ENCODE data around the gene ZNF787. TPM values are rescaled to one million over a fixed set of nuclear protein-coding genes. Genes with fewer than 3 reads are reported as not detected.
A peak's percentile ranks its signal among the peaks of the same experiment; 100 is the strongest.

ZNF787 gene
- total and polyA plus RNA-seq, 2 of the 13 experiments (the other 11 are each of a cell fraction or from before 2014, with no cell fraction given), result 15.1 to 42.8 TPM

GRCh38 chr19:56142087-56142787, 21.1 kb upstream of the ZNF787 start (continued):
- TF ChIP-seq ZNF142 (CRISPR knock-in tag; IDR thresholded peaks at IDR 0.05) (0 out of 2 replicates have a peak, but pooled peaks have one; percentile 18), GABPA (IDR thresholded peaks at IDR 0.05; ENCODE audit: low read depth, low read length) (no peak), GABPA (CRISPR knock-in tag; IDR thresholded peaks at IDR 0.05; ENCODE audit: low read depth) (peak; percentile 65), THAP11 (CRISPR knock-in tag; IDR thresholded peaks at IDR 0.05) (peak; percentile 88), RFXANK (CRISPR knock-in tag; IDR thresholded peaks at IDR 0.05) (0 out of 2 replicates have a peak, but pooled peaks have one; percentile 24), HCFC1 (IDR thresholded peaks at IDR 0.05; ENCODE audit: low read depth, low read length) (no peak; the same call in 1 of the 2 replicates), HOXA3 (CRISPR knock-in tag; IDR thresholded peaks at IDR 0.05) (peak; percentile 71; the same call in 1 of the 2 replicates), SRF (IDR thresholded peaks at IDR 0.05; ENCODE audit: low read depth, low read length) (0 out of 2 replicates have a peak, but pooled peaks have one; percentile 20), PITX1 (CRISPR knock-in tag; IDR thresholded peaks at IDR 0.05) (peak; percentile 59; the same call in 1 of the 2 replicates), ZFY (CRISPR knock-in tag; IDR thresholded peaks at IDR 0.05) (peak; percentile 15; the same call in 1 of the 2 replicates), EP300 (IDR thresholded peaks at IDR 0.05; ENCODE audit: low read depth in 2 of 2, low read length in 2 of 2) (peak; percentile 79 to 93), EP300 (CRISPR knock-in tag; IDR thresholded peaks at IDR 0.05; ENCODE audit: borderline replicate concordance) (peak; percentile 86; the same call in 1 of the 2 replicates), MXI1 (IDR thresholded peaks at IDR 0.05; ENCODE audit: borderline replicate concordance, low read depth, low read length) (peak; percentile 82; the same call in 1 of the 3 replicates)
- TF ChIP-seq, protein P1, sequence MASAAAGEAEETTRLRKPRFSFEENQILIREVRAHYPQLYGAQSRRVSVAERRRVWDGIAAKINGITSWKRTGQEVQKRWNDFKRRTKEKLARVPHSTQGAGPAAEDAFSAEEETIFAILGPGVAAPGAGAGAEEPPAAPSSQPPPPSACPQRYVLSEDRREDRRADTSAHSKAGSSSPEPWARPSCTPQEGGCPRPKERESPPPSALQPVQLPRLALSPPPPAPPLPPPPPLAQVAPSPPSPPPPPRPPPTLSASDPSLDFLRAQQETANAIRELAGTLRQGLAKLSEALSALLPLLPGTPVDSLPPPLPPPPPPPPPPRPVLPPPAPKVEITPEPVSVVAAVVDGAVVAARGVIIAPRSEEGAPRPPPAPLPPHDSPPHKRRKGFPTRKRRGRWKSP (CRISPR knock-in tag; IDR thresholded peaks at IDR 0.05), result peak; percentile 81; the same call in 1 of the 2 replicates
- TF ChIP-seq, protein P2, sequence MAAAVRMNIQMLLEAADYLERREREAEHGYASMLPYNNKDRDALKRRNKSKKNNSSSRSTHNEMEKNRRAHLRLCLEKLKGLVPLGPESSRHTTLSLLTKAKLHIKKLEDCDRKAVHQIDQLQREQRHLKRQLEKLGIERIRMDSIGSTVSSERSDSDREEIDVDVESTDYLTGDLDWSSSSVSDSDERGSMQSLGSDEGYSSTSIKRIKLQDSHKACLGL (CRISPR knock-in tag; IDR thresholded peaks at IDR 0.05), result peak; percentile 1; the same call in 1 of the 2 replicates
- TF ChIP-seq, protein P3, sequence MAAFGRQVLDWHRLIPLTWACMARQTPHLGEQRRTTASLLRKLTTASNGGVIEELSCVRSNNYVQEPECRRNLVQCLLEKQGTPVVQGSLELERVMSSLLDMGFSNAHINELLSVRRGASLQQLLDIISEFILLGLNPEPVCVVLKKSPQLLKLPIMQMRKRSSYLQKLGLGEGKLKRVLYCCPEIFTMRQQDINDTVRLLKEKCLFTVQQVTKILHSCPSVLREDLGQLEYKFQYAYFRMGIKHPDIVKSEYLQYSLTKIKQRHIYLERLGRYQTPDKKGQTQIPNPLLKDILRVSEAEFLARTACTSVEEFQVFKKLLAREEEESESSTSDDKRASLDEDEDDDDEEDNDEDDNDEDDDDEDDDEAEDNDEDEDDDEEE (CRISPR knock-in tag; IDR thresholded peaks at IDR 0.05), result 0 out of 2 replicates have a peak, but pooled peaks have one; percentile 33

Measured in HepG2 (cell line).